WTC11 (cell line): ENCODE measurements around the gene MAPK12.

Source experiments
- NFYB ChIP-seq: sonication (generic); formaldehyde crosslinking; conservative IDR thresholded peaks from 2 replicates; pipeline ENCODE4 v1.8.0; 2022; ENCODE audit warnings: low read depth, missing genetic modification reagents
- NR1H2 ChIP-seq: sonication (generic); formaldehyde crosslinking; IDR thresholded peaks from 2 replicates; pipeline ENCODE4 v1.9.0; 2021; ENCODE audit warnings: mild to moderate bottlenecking, moderate library complexity, missing genetic modification reagents
- TEAD1 ChIP-seq: sonication (generic); formaldehyde crosslinking; IDR thresholded peaks from 2 replicates; pipeline ENCODE4 v1.8.0; 2022; ENCODE audit warnings: mild to moderate bottlenecking, missing genetic modification reagents
- ZNF121 ChIP-seq: sonication (generic); formaldehyde crosslinking; IDR thresholded peaks from 2 replicates; pipeline ENCODE4 v1.8.0; 2023; ENCODE audit warnings: missing genetic modification reagents
- TF ChIP-seq, protein P1 (sequence below): fragments of 200-600 bp; IDR thresholded peaks from 2 replicates; pipeline ENCODE4 v1.8.0; 2022; ENCODE audit warnings: antibody characterized with exemption
- TF ChIP-seq, protein P2 (sequence below): sonication (generic); formaldehyde crosslinking; IDR thresholded peaks from 2 replicates; pipeline ENCODE4 v1.8.1; 2023; ENCODE audit warnings: mild to moderate bottlenecking, missing genetic modification reagents, moderate library complexity
- TF ChIP-seq, protein P3 (sequence below): sonication (generic); formaldehyde crosslinking; conservative IDR thresholded peaks from 2 replicates; pipeline ENCODE4 v1.8.1; 2022; ENCODE audit warnings: mild to moderate bottlenecking, missing genetic modification reagents

DNA sequence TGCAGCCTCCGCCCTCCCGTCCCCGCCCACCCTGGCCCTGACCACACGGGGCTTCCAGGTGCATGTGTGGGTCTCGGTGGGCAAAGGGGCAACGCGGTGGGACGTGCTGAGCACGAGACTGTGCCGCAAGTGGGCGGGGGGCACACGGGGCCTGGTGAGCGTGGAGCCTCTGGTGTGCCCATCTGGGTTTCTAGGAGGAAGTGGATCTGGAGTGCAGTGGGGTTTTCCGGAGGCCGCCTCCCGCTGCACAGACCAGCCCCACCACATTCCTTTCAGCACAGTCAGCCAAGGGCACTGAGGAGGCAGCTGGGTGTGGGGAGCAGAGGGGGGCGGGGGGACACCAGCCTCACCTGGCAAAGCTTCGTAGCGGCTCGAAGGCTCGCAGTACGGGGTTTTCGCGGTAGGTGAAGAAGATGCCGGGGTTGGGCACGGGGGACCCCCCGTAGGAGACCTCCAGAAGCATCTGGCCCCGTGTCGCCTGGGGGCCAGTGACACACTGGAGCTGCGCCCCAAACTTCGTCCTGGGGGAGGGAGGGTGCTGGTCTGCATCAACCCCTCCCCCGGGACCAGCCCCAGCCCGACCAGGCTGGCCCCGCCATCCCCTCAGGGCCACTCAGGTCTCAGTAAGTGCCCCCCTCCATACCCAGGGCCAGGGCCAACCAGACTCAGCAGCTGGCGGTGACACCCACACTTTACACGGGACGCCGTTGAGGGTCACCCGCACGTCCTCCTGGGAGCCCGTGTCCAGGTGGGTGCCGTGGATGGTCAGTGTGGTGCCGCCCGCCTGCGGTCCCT, 21.1 kb upstream of the MAPK12 start:
- TF ChIP-seq, protein P1, sequence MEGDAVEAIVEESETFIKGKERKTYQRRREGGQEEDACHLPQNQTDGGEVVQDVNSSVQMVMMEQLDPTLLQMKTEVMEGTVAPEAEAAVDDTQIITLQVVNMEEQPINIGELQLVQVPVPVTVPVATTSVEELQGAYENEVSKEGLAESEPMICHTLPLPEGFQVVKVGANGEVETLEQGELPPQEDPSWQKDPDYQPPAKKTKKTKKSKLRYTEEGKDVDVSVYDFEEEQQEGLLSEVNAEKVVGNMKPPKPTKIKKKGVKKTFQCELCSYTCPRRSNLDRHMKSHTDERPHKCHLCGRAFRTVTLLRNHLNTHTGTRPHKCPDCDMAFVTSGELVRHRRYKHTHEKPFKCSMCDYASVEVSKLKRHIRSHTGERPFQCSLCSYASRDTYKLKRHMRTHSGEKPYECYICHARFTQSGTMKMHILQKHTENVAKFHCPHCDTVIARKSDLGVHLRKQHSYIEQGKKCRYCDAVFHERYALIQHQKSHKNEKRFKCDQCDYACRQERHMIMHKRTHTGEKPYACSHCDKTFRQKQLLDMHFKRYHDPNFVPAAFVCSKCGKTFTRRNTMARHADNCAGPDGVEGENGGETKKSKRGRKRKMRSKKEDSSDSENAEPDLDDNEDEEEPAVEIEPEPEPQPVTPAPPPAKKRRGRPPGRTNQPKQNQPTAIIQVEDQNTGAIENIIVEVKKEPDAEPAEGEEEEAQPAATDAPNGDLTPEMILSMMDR, result no peak
- TF ChIP-seq ZNF121 (CRISPR knock-in tag) (no peak), NFYB (no peak), NR1H2 (CRISPR knock-in tag) (no peak), TEAD1 (CRISPR knock-in tag) (no peak)
- TF ChIP-seq, protein P2, sequence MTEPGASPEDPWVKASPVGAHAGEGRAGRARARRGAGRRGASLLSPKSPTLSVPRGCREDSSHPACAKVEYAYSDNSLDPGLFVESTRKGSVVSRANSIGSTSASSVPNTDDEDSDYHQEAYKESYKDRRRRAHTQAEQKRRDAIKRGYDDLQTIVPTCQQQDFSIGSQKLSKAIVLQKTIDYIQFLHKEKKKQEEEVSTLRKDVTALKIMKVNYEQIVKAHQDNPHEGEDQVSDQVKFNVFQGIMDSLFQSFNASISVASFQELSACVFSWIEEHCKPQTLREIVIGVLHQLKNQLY (CRISPR knock-in tag), result no peak
- TF ChIP-seq, protein P3, sequence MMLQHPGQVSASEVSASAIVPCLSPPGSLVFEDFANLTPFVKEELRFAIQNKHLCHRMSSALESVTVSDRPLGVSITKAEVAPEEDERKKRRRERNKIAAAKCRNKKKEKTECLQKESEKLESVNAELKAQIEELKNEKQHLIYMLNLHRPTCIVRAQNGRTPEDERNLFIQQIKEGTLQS (CRISPR knock-in tag), result no peak
